Activated effector memory CD4-positive, alpha-beta T cell treated with anti-CD3 and anti-CD28 coated beads, Interleukin-2, amount 50 U/mL, for 16 hours (primary cell): ENCODE results near the gene SMTNL2.
A peak's percentile ranks its signal among the peaks of the same experiment; 100 is the strongest.

Experiments used
- DNase-seq: peaks from one replicate; pipeline ENCODE4 v3.0.0-alpha.2; 2020

The SMTNL2 gene

GRCh38 chr17:4545217-4545951 is 38.9 kb upstream of the SMTNL2 start:
- DNase-seq = no peak

GRCh38 chr17:4547118-4547906 is 37.0 kb upstream of the SMTNL2 start:
- DNase-seq = no peak

GRCh38 chr17:4548061-4548461 is 36.3 kb upstream of the SMTNL2 start:
- DNase-seq = no peak

GRCh38 chr17:4548721-4549531 is 35.4 kb upstream of the SMTNL2 start:
- no peak for DNase-seq

- no peak for DNase-seq
These were observed 34.4 kb upstream of the SMTNL2 start for GRCh38 chr17:4549781-4550533.

GRCh38 chr17:4550534-4551039 is 33.7 kb upstream of the SMTNL2 start:
- no peak for DNase-seq

- no peak for DNase-seq
These were observed 33.2 kb upstream of the SMTNL2 start for GRCh38 chr17:4551141-4551540.

GRCh38 chr17:4551796-4552525 is 32.4 kb upstream of the SMTNL2 start:
- no peak for DNase-seq

GRCh38 chr17:4553669-4554068 is 30.7 kb upstream of the SMTNL2 start:
- no peak for DNase-seq

- DNase-seq = no peak
These were observed 29.8 kb upstream of the SMTNL2 start for GRCh38 chr17:4554441-4554996.

GRCh38 chr17:4554997-4555799 is 29.1 kb upstream of the SMTNL2 start, which contains the start of gene MYBBP1A:
MYBBP1A (minus strand) TSS chr17:4555384; CDS start chr17:4555324, 60 bp downstream.
- DNase-seq = peak; percentile 99

GRCh38 chr17:4555873-4556759 is 28.2 kb upstream of the SMTNL2 start:
- DNase-seq = no peak

GRCh38 chr17:4556996-4557395 is 27.3 kb upstream of the SMTNL2 start:
- DNase-seq = no peak

GRCh38 chr17:4557626-4558346 is 26.5 kb upstream of the SMTNL2 start:
- DNase-seq = no peak

GRCh38 chr17:4558347-4558971 is 25.9 kb upstream of the SMTNL2 start:
- no peak for DNase-seq

- no peak for DNase-seq
These were observed 25.1 kb upstream of the SMTNL2 start for GRCh38 chr17:4559139-4559791.

- no peak for DNase-seq
These were observed 24.4 kb upstream of the SMTNL2 start for GRCh38 chr17:4559966-4560365.

GRCh38 chr17:4560421-4560820 is 23.9 kb upstream of the SMTNL2 start, which contains the start of gene GGT6:
GGT6 (minus strand) TSS chr17:4560577; CDS start chr17:4560521, 56 bp downstream.
- no peak for DNase-seq
